H1 (cell line): ENCODE measurements around the gene UCN. TPM values are rescaled to one million over a fixed set of nuclear protein-coding genes. Genes with fewer than 3 reads are reported as not detected.

Source experiments
- CTCF ChIA-PET: fragments of 300-600 bp; sonication (Branson Sonifier 250); formaldehyde crosslinking; loops from one replicate; lab custom pipeline; 2021; ENCODE audit not compliant: partially characterized antibody; lab: Charles Lee
- POLR2A ChIA-PET: fragments of 300-600 bp; sonication (Branson Sonifier 250); formaldehyde crosslinking; loops from one replicate; lab custom pipeline; 2021; ENCODE audit warnings: inconsistent platforms; ENCODE audit not compliant: partially characterized antibody; lab: Charles Lee
- DNase-seq, 2 experiments: peaks; one replicate each; pipeline versions ENCODE4 v3.0.0 to v3.0.0-alpha.2; 2010 to 2022; ENCODE audit warnings: low spot score in 2 of 2, low read depth in 1 of 2, mixed read lengths in 1 of 2
- FAIRE-seq: peaks from 2 replicates; lab custom pipeline; 2011; peaks lifted over from hg19 to GRCh38; lab: Jason Lieb, UNC
- H2AFZ ChIP-seq: 2 replicates; pipeline ENCODE4 v1.8.1; 2012; ENCODE audit warnings: low read length, inconsistent platforms
- H2AK5ac ChIP-seq: 2 replicates; pipeline ENCODE4 v1.6.1; 2013; ENCODE audit warnings: low read depth, low read length
- H2BK120ac ChIP-seq: replicated peaks from 2 replicates; pipeline ENCODE3; 2013; ENCODE audit warnings: low read depth, low read length, inconsistent platforms
- H2BK12ac ChIP-seq: 2 replicates; pipeline ENCODE4 v1.6.1; 2013; ENCODE audit warnings: low read depth, low read length
- H2BK15ac ChIP-seq: 2 replicates; pipeline ENCODE4 v1.6.1; 2013; ENCODE audit warnings: low read length
- H2BK20ac ChIP-seq: 2 replicates; pipeline ENCODE4 v1.6.1; 2013; ENCODE audit warnings: low read length
- H2BK5ac ChIP-seq: 2 replicates; pipeline ENCODE4 v1.6.1; 2013; ENCODE audit warnings: low read depth, low read length
- H3K14ac ChIP-seq: 2 replicates; pipeline ENCODE4 v1.6.1; 2013; ENCODE audit warnings: inconsistent platforms; ENCODE audit not compliant: insufficient read length
- H3K18ac ChIP-seq: 2 replicates; pipeline ENCODE4 v1.6.1; 2013; ENCODE audit warnings: low read length; ENCODE audit errors: extremely low read depth
- H3K23ac ChIP-seq: 2 replicates; pipeline ENCODE4 v1.6.1; 2013; ENCODE audit warnings: inconsistent platforms; ENCODE audit not compliant: insufficient read length
- H3K23me2 ChIP-seq: 2 replicates; pipeline ENCODE4 v1.6.1; 2013; ENCODE audit warnings: low read depth, low read length
- H3K27ac ChIP-seq: 2 replicates; pipeline ENCODE4 v1.6.1; 2011; ENCODE audit warnings: low read depth, low read length, inconsistent platforms
- H3K27me3 ChIP-seq, 4 experiments: replicated peaks in 1 of 4; 1 replicate in 1 of 4; 2 replicates in 3 of 4; pipeline versions ENCODE4 v1.6.1 to v1.8.1; 2011 to 2013; ENCODE audit warnings: low read length in 3 of 4, mild to moderate bottlenecking in 3 of 4, inconsistent platforms in 2 of 4, mixed read lengths in 2 of 4, moderate library complexity in 1 of 4; ENCODE audit not compliant: control insufficient read depth in 3 of 4, insufficient read depth in 3 of 4; ENCODE audit errors: extremely low read depth in 1 of 4
- H3K36me3 ChIP-seq, 4 experiments: 2 replicates each; pipeline versions ENCODE4 v1.6.1 to v1.8.1; 2011 to 2013; ENCODE audit warnings: mild to moderate bottlenecking in 4 of 4, low read length in 3 of 4, moderate library complexity in 2 of 4, control low read depth in 1 of 4, inconsistent platforms in 1 of 4; ENCODE audit not compliant: insufficient read depth in 4 of 4, control insufficient read depth in 2 of 4
- H3K4ac ChIP-seq: replicated peaks from 2 replicates; pipeline ENCODE3; 2013; ENCODE audit warnings: low read length, low read depth, mixed read lengths, inconsistent platforms; ENCODE audit not compliant: insufficient read length
- H3K4me1 ChIP-seq, 4 experiments: replicated peaks in 1 of 4; 1 replicate in 1 of 4; 2 replicates in 3 of 4; pipeline versions ENCODE4 v1.6.1 to v1.8.1; 2011 to 2013; ENCODE audit warnings: low read length in 3 of 4, inconsistent platforms in 2 of 4, mixed read lengths in 1 of 4; ENCODE audit not compliant: insufficient read depth in 4 of 4, control insufficient read depth in 3 of 4
- H3K4me2 ChIP-seq, 2 experiments: 2 replicates each; pipeline versions ENCODE4 v1.6.1 to v1.8.1; 2011 to 2013; ENCODE audit warnings: low read depth in 2 of 2, low read length in 2 of 2, control low read depth in 1 of 2, inconsistent platforms in 1 of 2, mild to moderate bottlenecking in 1 of 2; ENCODE audit not compliant: insufficient read depth in 1 of 2
- H3K4me3 ChIP-seq, 4 experiments: fragments of 200-600, 300-600 bp in 1 of 4; sonication (generic), shearing (Covaris generic), sonication (Bioruptor Twin) in 1 of 4; 2 replicates each; pipeline versions ENCODE4 v1.5.1 to v1.8.1; 2011 to 2016; ENCODE audit warnings: low read length in 4 of 4, low read depth in 3 of 4, control low read depth in 2 of 4, inconsistent platforms in 2 of 4, mild to moderate bottlenecking in 2 of 4, mixed read lengths in 1 of 4, moderate library complexity in 1 of 4; ENCODE audit not compliant: insufficient read depth in 2 of 4; ENCODE audit errors: extremely low read depth in 1 of 4
- H3K56ac ChIP-seq: replicated peaks from 2 replicates; pipeline ENCODE3; 2013; ENCODE audit warnings: low read depth, mild to moderate bottlenecking, mixed read lengths, low read length, inconsistent platforms; ENCODE audit not compliant: insufficient read length
- H3K79me1 ChIP-seq: 2 replicates; pipeline ENCODE4 v1.6.1; 2013; ENCODE audit warnings: low read depth, low read length, control low read depth
- H3K79me2 ChIP-seq, 2 experiments: 2 replicates each; pipeline versions ENCODE4 v1.6.1 to v1.8.1; 2012 to 2013; ENCODE audit warnings: low read length in 2 of 2, mild to moderate bottlenecking in 2 of 2, inconsistent platforms in 1 of 2; ENCODE audit not compliant: insufficient read depth in 2 of 2, control insufficient read depth in 1 of 2
- H3K9ac ChIP-seq, 4 experiments: replicated peaks in 1 of 4; 1 replicate in 1 of 4; 2 replicates in 3 of 4; pipeline versions ENCODE4 v1.6.1 to v1.8.1; 2011 to 2013; ENCODE audit warnings: low read depth in 3 of 4, low read length in 3 of 4, control low read depth in 2 of 4, mild to moderate bottlenecking in 2 of 4, moderate library complexity in 2 of 4, inconsistent platforms in 1 of 4; ENCODE audit errors: extremely low read depth in 1 of 4
- H3K9me3 ChIP-seq, 2 experiments: 2 replicates each; pipeline versions ENCODE4 v1.6.1 to v1.8.1; 2012 to 2013; ENCODE audit warnings: mild to moderate bottlenecking in 2 of 2, moderate library complexity in 2 of 2, control low read depth in 1 of 2, inconsistent platforms in 1 of 2, low read depth in 1 of 2, low read length in 1 of 2, mixed read lengths in 1 of 2; ENCODE audit not compliant: insufficient read depth in 2 of 2
- H4K20me1 ChIP-seq, 2 experiments: replicated peaks in 1 of 2; 2 replicates each; pipeline versions ENCODE3 to v1.8.1; 2011 to 2013; ENCODE audit warnings: inconsistent platforms in 2 of 2, low read length in 2 of 2, mild to moderate bottlenecking in 1 of 2; ENCODE audit not compliant: insufficient read depth in 2 of 2, control insufficient read depth in 1 of 2
- H4K5ac ChIP-seq: 2 replicates; pipeline ENCODE4 v1.6.1; 2013; ENCODE audit warnings: low read length, low read depth, mixed read lengths, inconsistent platforms; ENCODE audit not compliant: insufficient read length
- H4K8ac ChIP-seq: 2 replicates; pipeline ENCODE4 v1.8.0; 2013; ENCODE audit warnings: mild to moderate bottlenecking, moderate library complexity, low read length, inconsistent platforms; ENCODE audit not compliant: insufficient read depth; ENCODE audit errors: extremely low read depth
- H4K91ac ChIP-seq: replicated peaks from 2 replicates; pipeline ENCODE3; 2013; ENCODE audit warnings: low read length, mixed read lengths, inconsistent platforms; ENCODE audit not compliant: insufficient read length
- CBX5 ChIP-seq: fragments of 300-800, 300-1000 bp; sonication (generic); IDR thresholded peaks from 2 replicates; pipeline ENCODE4 v1.7.1; 2016; ENCODE audit warnings: antibody characterized with exemption, low read length, low read depth
- GTF2F1 ChIP-seq: IDR thresholded peaks from 2 replicates; pipeline ENCODE4 v1.6.1; 2012; ENCODE audit warnings: low read depth, low read length, improper control_type of control experiment, borderline replicate concordance
- HDAC2 ChIP-seq, 2 experiments: fragments of 300-600 bp in 1 of 2; sonication (generic) in 1 of 2; IDR thresholded peaks; 2 replicates each; pipeline ENCODE4 v1.6.1; 2011 to 2012; ENCODE audit warnings: low read depth in 2 of 2, low read length in 2 of 2, mild to moderate bottlenecking in 2 of 2, moderate library complexity in 2 of 2, borderline replicate concordance in 1 of 2, inconsistent platforms in 1 of 2
- JUN ChIP-seq: IDR thresholded peaks from 2 replicates; pipeline ENCODE4 v1.6.1; 2011; ENCODE audit warnings: low read depth, mild to moderate bottlenecking, improper control_type of control experiment, low read length
- KDM1A ChIP-seq: fragments of 200-600, 300-600 bp; sonication (generic); IDR thresholded peaks from 2 replicates; pipeline ENCODE4 v1.7.1; 2016; ENCODE audit warnings: mild to moderate bottlenecking, low read length, borderline replicate concordance
- MAX ChIP-seq: IDR thresholded peaks from 2 replicates; pipeline ENCODE4 v1.6.1; 2012; ENCODE audit warnings: inconsistent platforms
- NRF1 ChIP-seq: IDR thresholded peaks from 2 replicates; pipeline ENCODE4 v1.6.1; 2011; ENCODE audit warnings: mild to moderate bottlenecking, low read depth, low read length, improper control_type of control experiment
- SIRT6 ChIP-seq: IDR thresholded peaks from one replicate; pipeline ENCODE4 v1.7.1; 2012; ENCODE audit warnings: low read length, inconsistent platforms
- SP1 ChIP-seq: IDR thresholded peaks from 2 replicates; pipeline ENCODE4 v1.6.1; 2011; ENCODE audit warnings: low read depth, low read length
- SP4 ChIP-seq: IDR thresholded peaks from 2 replicates; pipeline ENCODE4 v1.6.1; 2012; ENCODE audit warnings: low read length, inconsistent platforms
- TAF1 ChIP-seq: IDR thresholded peaks from 2 replicates; pipeline ENCODE4 v1.6.1; 2011; ENCODE audit warnings: mild to moderate bottlenecking, low read depth, low read length
- USF2 ChIP-seq: IDR thresholded peaks from 2 replicates; pipeline ENCODE4 v1.6.1; 2011; ENCODE audit warnings: low read length, improper control_type of control experiment
- WGBS, 2 experiments: shearing (Covaris generic) in 1 of 2; methylation state at CpG; one replicate each; pipeline versions ENCODE4 v1.1.6 to v1.1.7; 2013 to 2015; ENCODE audit warnings: low lambda C conversion rate in 2 of 2, mixed read lengths in 2 of 2, inconsistent platforms in 1 of 2, low coverage in 1 of 2, missing lambda C conversion rate in 1 of 2; ENCODE audit not compliant: insufficient replicate concordance in 2 of 2, insufficient coverage in 1 of 2, insufficient read length in 1 of 2; ENCODE audit errors: extremely low coverage in 1 of 2, missing lambda C conversion rate in 1 of 2; 5-methylcytosine and 5-hydroxymethylcytosine counted together
- polyA plus RNA-seq, 7 experiments: library from polyadenylated mRNA; depleted of rRNA in 3 of 7; stranded (reverse) in 5 of 7; unstranded in 2 of 7; fragments of >200 nt in 5 of 7; fragments of 200-250 nt in 2 of 7; gene quantifications; 1 replicate in 5 of 7; 2 replicates in 1 of 7; 4 replicates in 1 of 7; pipeline versions ENCODE4 v1.2.1 to v1.2.3, GENCODE V29; 2011 to 2013; ENCODE audit warnings: missing spikeins in 2 of 7, mixed read lengths in 2 of 7
- total RNA-seq: library from RNA; stranded (reverse); fragmentation: NEBNext Ultra II Directional; extraction: Animal tissue kit (Norgen Biotek cat#: 25700); gene quantifications from 2 replicates; pipeline ENCODE4 v1.2.1, GENCODE V29; 2021

Gene UCN
- total and polyA plus RNA-seq, 2 of the 8 experiments (the other 6 are each of a cell fraction or from before 2014, with no cell fraction given), result 0.35 TPM; not detected in 1

GRCh38 chr2:27315122-27315521 is 6.9 kb upstream of the UCN start:
- no peaks in the 10 kb centered on the region for H3K9me3 ChIP-seq
- no peak overlapping the region for H4K91ac ChIP-seq
- H3K27ac ChIP-seq, result no peak overlapping the region
- no peaks in the 10 kb centered on the region for H4K20me1 ChIP-seq
- H3K14ac ChIP-seq, result no peak overlapping the region
- H2BK5ac ChIP-seq, result no peak overlapping the region
- no peak overlapping the region; the same call in 1 of the 2 replicates for H4K8ac ChIP-seq
- H2BK120ac ChIP-seq, result no peak overlapping the region
- H2BK20ac ChIP-seq, result no peak overlapping the region
- POLR2A ChIA-PET, result interaction anchor here (0.6 to 2.4 kb wide), 8 partner anchors 8 to 67 kb away, joined by 3 to 13 read pairs (median 5); partner anchors contain the start of genes GTF3C2, MPV17 and ZNF513
- no peak overlapping the region for H2AFZ ChIP-seq
- H2BK12ac ChIP-seq, result no peak overlapping the region
- 74% methylated on average over 8 of the region's 8 CpGs; no CpG with 5 or more reads in 1 of the 2 experiments for WGBS, 2 experiments
- H3K23me2 ChIP-seq, result no peaks in the 10 kb centered on the region
- H3K4me1 ChIP-seq, result peaks cover 0 to 2% (median 0%) of the 10 kb centered on the region in 4 experiments; a peak in 1 of 7 replicates
- no peaks in the 10 kb centered on the region for H3K79me2 ChIP-seq
- peaks cover 2% of the 10 kb centered on the region; the same call in 1 of the 2 replicates for H3K79me1 ChIP-seq
- no peak overlapping the region for H3K18ac ChIP-seq
- no peak overlapping the region for H4K5ac ChIP-seq
- no peak overlapping the region for H3K4ac ChIP-seq
- DNase-seq, result no peak
- H3K4me3 ChIP-seq, result no peak overlapping the region
- no peak overlapping the region for H3K23ac ChIP-seq
- CTCF ChIA-PET, result interaction anchor here (1.3 to 5.9 kb wide), 3 partner anchors 12 to 64 kb away, joined by 3 to 48 read pairs (median 10); no protein-coding TSS in a partner anchor
- no peak overlapping the region for H3K56ac ChIP-seq
- H2BK15ac ChIP-seq, result no peak overlapping the region
- no peaks in the 10 kb centered on the region for H3K27me3 ChIP-seq
- no peak for FAIRE-seq
- no peak overlapping the region for H3K4me2 ChIP-seq
- no peak overlapping the region for H2AK5ac ChIP-seq
- no peaks in the 10 kb centered on the region for H3K36me3 ChIP-seq
- no peak overlapping the region for H3K9ac ChIP-seq
- TF ChIP-seq CBX5, result no peak
- TF ChIP-seq NRF1, result no peak
- no peak for TF ChIP-seq TAF1
- no peak for TF ChIP-seq KDM1A
- no peak for TF ChIP-seq SIRT6
- no peak for TF ChIP-seq USF2
- TF ChIP-seq SP1, result no peak
- no peak for TF ChIP-seq JUN
- no peak for TF ChIP-seq HDAC2 (IDR thresholded peaks at IDR 0.05; ENCODE audit: borderline replicate concordance in 1 of 2, low read depth in 2 of 2, low read length in 2 of 2)
- TF ChIP-seq GTF2F1, result no peak
- no peak for TF ChIP-seq MAX
- no peak for TF ChIP-seq SP4
